Progenitor cell of endocrine pancreas (in vitro differentiated cells): ENCODE results near the gene GRAMD2A. TPM values are rescaled to one million over a fixed set of nuclear protein-coding genes. Genes with fewer than 3 reads are reported as not detected.

Experiments used
- DNase-seq: peaks from one replicate; pipeline ENCODE4 v3.0.0; 2021; ENCODE audit warnings: low spot score; ENCODE audit not compliant: unreplicated experiment
- H3K27ac Mint-ChIP-seq: 2 replicates; pipeline ENCODE4 v1.8.0; 2021; ENCODE audit warnings: mild to moderate bottlenecking, moderate library complexity, mixed read lengths
- H3K27me3 Mint-ChIP-seq: 2 replicates; pipeline ENCODE4 v1.8.0; 2021; ENCODE audit warnings: mixed read lengths
- H3K36me3 Mint-ChIP-seq: 2 replicates; pipeline ENCODE4 v1.8.0; 2022; ENCODE audit warnings: mixed read lengths; ENCODE audit not compliant: insufficient read depth
- H3K4me1 Mint-ChIP-seq: 2 replicates; pipeline ENCODE4 v1.8.0; 2021; ENCODE audit warnings: low read depth, mixed read lengths
- H3K4me3 Mint-ChIP-seq: 2 replicates; pipeline ENCODE4 v1.8.0; 2021; ENCODE audit warnings: low read depth, mild to moderate bottlenecking, moderate library complexity, mixed read lengths
- H3K9me3 Mint-ChIP-seq: 2 replicates; pipeline ENCODE4 v1.8.0; 2021; ENCODE audit warnings: low read depth, mixed read lengths
- total RNA-seq: library from RNA; stranded (reverse); gene quantifications from 2 replicates; pipeline ENCODE4 v1.2.1, GENCODE V29; 2021
- TF ChIP-seq, protein P1 (sequence below): fragments of 200-600 bp; sonication (generic); IDR thresholded peaks from one replicate; pipeline ENCODE4 v1.5.0; 2021; ENCODE audit warnings: antibody characterized with exemption, mild to moderate bottlenecking; ENCODE audit not compliant: unreplicated experiment

GRAMD2A gene
- total RNA-seq, 1 donor from 2014 or later = 4.0 TPM

DNA sequence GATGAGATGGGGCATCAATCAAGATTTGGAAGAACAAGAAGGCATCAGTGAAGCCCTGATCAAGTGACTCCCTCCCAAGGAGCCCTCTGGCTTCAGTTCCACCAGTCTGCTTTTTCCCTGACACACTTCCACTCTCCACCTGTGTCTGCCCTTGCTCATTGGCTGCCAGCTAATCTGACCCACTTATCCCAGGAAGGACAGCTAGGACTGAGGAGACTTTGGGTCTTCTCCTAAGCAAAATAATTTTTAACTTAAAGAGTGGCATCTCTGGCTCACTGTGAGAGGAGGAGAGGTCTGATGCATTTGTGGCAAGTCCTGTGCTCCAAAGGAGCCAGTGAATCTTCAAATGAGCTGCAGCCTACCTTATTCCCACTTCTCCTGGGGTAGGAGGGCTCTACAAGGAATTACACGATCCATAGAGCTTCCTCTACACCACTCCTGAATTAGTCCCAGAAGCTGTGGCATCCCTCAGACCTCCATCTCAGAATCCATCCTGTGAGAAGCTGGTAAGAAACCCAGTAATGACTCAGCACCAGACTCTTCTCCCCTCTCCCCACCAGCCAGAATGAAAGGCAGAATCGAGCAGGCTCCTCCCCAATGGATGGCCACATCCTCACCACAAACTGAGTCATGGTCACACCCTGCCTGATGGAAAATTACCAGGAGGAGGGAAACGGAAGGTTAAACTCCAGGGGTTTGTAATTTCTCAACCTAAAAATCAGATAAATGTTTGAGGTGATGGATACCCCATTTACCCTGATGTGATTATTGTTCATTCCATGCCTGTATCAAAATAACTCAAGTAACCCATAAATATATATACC is 39.7 kb upstream of the GRAMD2A start:
- peaks cover 9% of the 10 kb centered on the region for H3K4me1 Mint-ChIP-seq
- H3K36me3 Mint-ChIP-seq = peaks cover 18% of the 10 kb centered on the region
- H3K27me3 Mint-ChIP-seq = no peaks in the 10 kb centered on the region
- no peaks in the 10 kb centered on the region for H3K9me3 Mint-ChIP-seq
- TF ChIP-seq, protein P1, sequence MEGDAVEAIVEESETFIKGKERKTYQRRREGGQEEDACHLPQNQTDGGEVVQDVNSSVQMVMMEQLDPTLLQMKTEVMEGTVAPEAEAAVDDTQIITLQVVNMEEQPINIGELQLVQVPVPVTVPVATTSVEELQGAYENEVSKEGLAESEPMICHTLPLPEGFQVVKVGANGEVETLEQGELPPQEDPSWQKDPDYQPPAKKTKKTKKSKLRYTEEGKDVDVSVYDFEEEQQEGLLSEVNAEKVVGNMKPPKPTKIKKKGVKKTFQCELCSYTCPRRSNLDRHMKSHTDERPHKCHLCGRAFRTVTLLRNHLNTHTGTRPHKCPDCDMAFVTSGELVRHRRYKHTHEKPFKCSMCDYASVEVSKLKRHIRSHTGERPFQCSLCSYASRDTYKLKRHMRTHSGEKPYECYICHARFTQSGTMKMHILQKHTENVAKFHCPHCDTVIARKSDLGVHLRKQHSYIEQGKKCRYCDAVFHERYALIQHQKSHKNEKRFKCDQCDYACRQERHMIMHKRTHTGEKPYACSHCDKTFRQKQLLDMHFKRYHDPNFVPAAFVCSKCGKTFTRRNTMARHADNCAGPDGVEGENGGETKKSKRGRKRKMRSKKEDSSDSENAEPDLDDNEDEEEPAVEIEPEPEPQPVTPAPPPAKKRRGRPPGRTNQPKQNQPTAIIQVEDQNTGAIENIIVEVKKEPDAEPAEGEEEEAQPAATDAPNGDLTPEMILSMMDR = no peak
- no peak overlapping the region for H3K27ac Mint-ChIP-seq
- DNase-seq = no peak
- H3K4me3 Mint-ChIP-seq = no peak overlapping the region

DNA sequence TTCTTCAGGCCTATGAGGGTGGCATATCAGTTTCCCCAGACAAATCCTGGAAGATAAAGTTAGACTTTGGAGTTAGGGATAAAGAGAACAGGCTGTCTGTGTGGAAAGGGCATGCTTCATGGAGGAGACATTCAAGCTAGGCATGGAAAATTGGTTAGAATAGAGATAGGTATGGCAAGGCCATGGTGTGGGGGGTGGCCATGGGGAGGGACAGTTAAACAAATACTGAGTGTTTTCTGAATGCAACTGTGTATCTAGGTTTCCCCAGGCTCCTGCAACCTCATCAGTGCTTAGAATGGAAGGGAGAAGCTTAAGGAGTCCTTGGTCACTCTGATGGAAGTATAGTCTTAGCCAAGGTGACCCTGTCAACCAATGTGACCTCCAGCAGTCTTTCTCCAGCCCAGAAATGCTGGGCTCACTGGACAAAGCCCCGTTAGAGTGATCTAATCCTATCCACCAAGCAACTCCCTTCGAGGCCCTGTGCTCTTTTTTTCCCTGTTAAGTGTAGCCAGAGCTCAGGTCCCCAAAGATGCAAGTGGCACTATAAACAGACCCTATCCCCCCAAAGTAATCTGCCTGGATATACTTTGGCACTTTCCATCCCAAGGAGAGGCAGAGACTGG is 38.9 kb upstream of the GRAMD2A start:
- Mint-ChIP-seq H3K9me3 (no peaks in the 10 kb centered on the region), H3K27ac (no peak overlapping the region), H3K27me3 (no peaks in the 10 kb centered on the region), H3K36me3 (peaks cover 11% of the 10 kb centered on the region), H3K4me3 (no peak overlapping the region), H3K4me1 (peaks cover 16% of the 10 kb centered on the region)
- DNase-seq = no peak
- TF ChIP-seq, protein P1 = no peak

DNA sequence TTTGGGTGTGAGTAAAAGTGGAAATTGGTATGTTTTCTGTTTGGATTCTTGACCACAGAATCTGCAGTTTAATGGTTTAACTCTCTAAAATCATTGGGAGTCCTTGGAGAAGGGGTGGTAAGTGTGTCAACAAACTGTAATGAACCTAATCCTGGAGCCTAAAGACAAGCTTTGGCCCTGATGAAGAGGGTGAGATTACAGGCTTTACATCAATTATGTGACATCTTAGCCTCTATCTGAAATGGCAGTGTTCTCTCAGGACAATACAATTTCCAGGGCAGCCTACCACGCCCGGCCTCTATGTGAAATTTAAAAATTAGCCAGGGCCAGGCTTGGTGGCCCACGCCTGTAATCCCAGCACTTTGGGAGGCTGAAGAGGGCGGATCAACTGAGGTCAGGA is 37.7 kb upstream of the GRAMD2A start:
- no peaks in the 10 kb centered on the region for H3K27me3 Mint-ChIP-seq
- TF ChIP-seq, protein P1 = no peak
- H3K4me3 Mint-ChIP-seq = no peak overlapping the region
- H3K36me3 Mint-ChIP-seq = peaks cover 4% of the 10 kb centered on the region
- no peak overlapping the region for H3K27ac Mint-ChIP-seq
- DNase-seq = no peak
- H3K4me1 Mint-ChIP-seq = peaks cover 17% of the 10 kb centered on the region
- no peaks in the 10 kb centered on the region for H3K9me3 Mint-ChIP-seq

DNA sequence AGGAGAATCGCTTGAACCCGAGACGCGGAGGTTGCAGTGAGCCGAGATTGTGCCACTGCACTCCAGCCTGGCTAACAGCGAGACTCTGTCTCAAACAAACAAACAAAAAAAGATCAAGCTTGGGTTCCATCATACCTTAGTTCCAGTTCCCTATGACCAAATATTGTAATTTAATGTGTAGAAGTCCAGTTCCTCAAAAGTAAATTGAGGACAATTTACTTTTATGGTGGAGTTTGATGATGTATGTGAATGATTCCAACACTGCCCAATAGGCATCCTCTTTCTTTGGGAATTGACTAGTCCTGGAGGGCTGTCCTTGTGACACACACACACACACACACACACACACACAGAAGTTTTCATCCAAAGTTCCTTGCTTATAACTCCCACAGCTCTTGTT is 36.2 kb upstream of the GRAMD2A start:
- Mint-ChIP-seq H3K27ac (no peak overlapping the region), H3K9me3 (no peaks in the 10 kb centered on the region), H3K4me3 (no peak overlapping the region), H3K36me3 (peaks cover 1% of the 10 kb centered on the region), H3K4me1 (peaks cover 24% of the 10 kb centered on the region), H3K27me3 (no peaks in the 10 kb centered on the region)
- TF ChIP-seq, protein P1 = no peak
- DNase-seq = no peak

DNA sequence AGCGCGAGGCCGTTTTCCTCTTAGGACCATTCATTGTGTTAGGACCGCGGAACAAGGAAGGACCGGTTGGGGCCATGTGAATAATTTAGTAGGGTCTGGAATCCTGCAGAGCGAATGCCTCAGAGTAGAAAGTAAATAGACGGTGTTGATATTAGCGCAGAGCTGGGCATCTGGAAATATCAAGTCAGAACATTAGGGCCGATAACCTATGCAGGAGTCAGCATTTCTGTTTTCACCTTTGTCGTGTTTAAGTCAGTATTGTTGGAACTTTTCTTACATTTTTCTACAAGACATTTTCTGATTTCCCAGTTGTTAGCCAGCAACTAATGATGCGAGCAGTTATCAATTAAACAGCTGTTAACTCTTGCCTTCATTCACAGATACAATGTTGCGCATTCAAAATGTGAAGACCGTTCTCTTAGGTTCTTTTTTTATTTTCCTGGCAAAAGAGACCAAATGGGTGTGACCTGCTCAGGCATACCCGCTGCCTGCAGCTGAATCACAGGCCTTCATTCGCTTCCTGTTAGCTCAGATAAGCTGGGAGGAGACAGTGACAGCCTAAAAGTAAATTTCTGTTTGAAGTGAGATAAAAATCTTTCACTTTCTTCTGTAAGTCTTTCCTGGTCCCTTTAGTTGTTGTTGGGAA is 34.4 kb upstream of the GRAMD2A start:
- TF ChIP-seq, protein P1 = no peak
- no peaks in the 10 kb centered on the region for H3K27me3 Mint-ChIP-seq
- H3K27ac Mint-ChIP-seq = peak overlapping the region; percentile 98
- peak overlapping the region; percentile 99 for H3K4me3 Mint-ChIP-seq
- no peak for DNase-seq
- no peaks in the 10 kb centered on the region for H3K36me3 Mint-ChIP-seq
- no peaks in the 10 kb centered on the region for H3K9me3 Mint-ChIP-seq
- H3K4me1 Mint-ChIP-seq = peaks cover 36% of the 10 kb centered on the region
